Mammary microvascular endothelial cell (primary cell): Measurements from ENCODE around the gene EML6. TPM values are rescaled to one million over a fixed set of nuclear protein-coding genes. Genes with fewer than 3 reads are reported as not detected.

Experiments used
- total RNA-seq: library from RNA; depleted of rRNA; stranded (reverse); fragments of >200 nt; gene quantifications from 2 replicates; pipeline ENCODE4 v1.2.3, GENCODE V29; 2015

Gene EML6
- 0.13 and 0.89 TPM in 2 replicates for total RNA-seq

DNA sequence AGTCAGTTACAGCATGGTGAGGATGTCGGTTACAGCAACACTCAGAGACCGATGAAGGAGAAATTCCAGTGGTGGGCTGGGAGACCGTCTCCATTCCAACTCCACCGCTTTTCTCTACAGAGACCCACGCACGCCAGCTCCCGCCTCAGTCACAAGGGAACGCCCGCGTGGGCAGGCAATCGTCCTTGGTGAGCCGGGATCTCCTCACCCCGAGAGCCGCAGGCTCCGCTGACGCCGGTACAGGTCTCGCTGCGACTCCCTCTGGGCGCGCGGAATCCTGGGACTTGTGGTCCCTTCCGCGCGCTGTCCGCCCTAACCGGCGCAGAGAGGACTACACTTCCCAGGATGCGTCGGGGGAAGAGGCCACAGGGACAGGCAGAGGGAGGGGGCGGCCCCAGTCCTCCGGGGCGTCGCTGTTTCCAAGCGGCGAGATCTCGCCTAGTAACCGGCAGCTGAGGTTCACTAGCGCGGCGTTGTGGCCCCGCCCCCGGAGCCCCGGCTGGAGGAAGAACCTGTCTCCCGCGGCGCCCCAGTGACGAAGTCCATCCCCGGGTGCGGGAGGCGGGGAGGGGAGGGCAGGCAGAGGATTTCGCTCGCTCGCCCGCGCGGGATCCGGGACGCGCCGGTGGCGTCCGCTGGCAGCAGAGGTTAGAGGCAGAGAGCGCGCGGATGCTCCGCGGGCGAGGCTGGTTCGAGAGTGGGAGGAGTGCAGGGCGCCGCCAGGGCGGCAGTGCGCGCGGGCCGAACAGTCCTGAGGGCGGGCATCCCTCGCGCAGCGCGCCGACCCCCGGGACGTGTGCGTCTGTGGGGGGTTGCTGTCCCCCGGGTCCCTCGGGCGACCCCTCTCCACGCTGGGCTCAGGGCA, at the start of gene EML6:
Gene EML6, plus strand, starts transcription at position 532 of the 865 bp plus-strand sequence. CDS start 1,400 bp downstream, outside the sequence.

